HS-5 (cell line): ENCODE results near the gene DPP4.
"Not testable (repeated sequence)": the region's sequence is repeated elsewhere in the genome, so short reads cannot be mapped to it uniquely, and the experiment has no call there.

Source experiments
- DNase-seq: peaks from one replicate; pipeline ENCODE4 v3.0.0-alpha.2; 2012; ENCODE audit warnings: low read depth

Gene DPP4

DNA sequence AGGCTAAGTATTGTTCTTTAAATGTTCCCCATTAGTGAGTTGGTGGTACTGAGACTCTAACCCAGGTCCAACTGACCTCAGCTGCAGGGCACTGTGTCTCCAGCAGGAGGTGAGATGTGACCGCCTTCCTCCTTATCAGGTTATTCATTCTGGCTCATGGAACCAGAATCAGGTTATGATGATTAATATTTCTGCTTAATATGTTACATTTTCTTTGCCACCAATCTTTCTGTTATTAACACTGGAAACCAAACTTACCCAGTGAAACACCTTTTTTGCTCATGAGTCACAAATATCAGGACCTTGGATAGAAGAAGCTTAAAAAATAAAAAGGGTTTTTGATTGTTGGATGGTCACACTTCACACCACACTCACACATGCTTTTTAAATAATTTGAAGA, 85.4 kb downstream of the DPP4 start:
- no peak for DNase-seq

DNA sequence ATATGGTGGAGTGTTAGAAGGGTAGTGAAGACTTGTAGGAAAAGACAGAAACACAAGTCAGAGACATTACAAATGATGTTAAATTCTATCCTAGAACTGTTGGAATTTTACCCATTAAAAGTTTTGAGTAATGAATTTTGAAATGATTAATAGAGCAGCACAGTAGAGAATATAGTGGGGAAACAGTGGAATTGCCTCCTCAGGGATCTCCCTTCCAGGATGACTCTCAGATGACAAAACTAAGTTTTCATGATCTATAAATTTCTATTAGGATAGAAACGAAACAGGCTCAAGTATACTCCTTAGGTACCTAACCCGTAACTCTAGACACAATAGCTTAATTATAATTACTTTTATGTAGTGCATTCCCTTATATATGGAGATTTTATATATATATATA, 86.7 kb downstream of the DPP4 start:
- no peak for DNase-seq

DNA sequence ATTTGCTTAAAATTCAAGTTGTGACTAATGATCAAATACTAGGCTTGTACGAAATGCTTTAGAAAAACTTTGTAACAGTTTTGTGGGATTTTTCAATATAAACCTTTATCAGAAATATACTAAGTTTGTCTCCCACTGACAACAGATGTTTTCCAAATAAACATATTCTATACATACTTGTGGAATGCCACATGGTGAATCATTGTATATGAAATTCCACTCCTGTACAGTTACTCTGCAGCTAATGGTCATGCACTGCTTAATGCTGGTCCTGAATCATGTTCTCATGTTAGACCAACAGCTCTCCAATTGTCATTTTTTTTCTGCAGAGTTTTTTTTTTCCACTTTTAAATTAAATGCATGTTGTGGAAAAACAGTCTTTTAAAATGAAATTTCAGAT, 90.1 kb downstream of the DPP4 start:
- peak; percentile 73 for DNase-seq

DNA sequence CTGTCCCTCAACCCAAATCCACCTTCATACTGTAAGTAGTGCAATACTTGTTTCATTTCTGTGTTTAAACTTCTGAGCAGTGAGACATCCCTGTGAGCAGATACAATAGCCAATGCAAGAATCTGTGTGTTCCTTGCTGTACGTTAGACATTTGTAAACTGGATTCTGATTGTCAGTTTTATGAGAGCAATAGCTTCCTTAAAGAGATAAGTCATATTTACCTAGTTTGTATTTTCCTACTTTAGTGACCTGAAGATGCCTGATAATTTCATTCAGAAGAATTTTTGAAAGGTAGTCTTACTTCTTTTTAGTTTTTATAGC, 90.7 kb downstream of the DPP4 start:
- DNase-seq = no peak

DNA sequence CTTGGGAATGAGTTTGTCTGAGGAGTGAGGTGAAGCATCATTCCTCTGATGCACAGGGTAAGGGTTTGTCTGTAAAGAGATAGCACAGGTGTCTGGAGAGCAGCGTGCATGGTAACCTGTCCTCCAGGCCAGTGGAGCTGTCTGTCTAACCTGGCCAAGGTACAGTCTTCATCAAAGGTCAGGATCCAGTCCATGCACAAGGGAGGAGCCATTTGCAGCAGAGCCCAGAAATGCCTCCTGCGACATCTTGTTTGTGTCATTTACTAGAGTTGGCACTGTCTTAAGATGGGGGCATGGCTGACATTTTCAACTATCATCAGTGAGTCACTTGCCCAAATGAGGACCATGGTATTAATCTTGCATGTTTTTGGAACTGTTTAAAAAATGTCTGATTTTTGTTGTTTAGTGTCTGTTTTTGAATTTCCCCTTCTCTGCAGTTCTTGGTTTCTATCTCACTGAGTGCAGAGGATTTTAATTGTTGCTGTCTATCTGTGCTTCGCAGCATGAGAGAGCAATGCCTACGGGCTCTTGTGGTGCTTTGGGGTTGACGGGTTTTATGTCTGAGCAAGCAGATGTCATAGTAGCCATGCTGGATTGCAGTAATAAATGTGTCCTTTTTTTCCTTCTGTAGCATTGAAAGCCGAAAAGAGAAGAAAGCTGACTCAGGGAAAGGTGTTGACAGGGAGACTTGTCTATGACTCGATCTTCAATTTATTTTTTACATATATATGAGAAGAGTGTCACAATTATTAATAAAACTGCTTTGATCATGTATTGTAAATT, 91.3 kb downstream of the DPP4 start:
- no peak for DNase-seq

DNA sequence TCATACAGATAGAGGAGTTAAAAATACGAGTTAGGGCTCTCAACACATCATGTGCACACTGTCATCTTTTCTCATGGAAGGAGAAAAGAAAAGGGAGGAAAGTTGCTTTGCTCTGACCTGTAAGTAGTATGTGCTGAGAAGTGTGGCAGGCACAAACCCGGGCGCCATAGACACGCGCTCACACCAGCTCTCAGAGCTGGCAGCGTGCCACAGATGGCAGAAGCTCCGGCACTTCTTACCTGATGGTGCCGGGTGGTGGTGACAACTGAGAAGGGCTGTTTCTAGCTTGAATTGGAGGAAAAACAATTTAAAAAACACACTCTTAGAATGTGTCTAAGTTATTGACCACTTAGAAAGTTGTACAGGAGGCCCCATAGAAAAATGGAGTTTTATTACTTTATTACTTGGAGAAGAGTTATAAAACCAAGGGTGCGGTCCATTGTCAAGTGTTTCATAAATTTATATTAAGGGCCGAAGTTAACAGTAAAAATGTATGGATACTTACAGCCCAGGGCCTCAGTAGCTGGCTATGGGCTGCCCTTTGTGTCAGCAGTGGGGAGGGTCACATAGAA, 92.2 kb downstream of the DPP4 start:
- DNase-seq = no peak

DNA sequence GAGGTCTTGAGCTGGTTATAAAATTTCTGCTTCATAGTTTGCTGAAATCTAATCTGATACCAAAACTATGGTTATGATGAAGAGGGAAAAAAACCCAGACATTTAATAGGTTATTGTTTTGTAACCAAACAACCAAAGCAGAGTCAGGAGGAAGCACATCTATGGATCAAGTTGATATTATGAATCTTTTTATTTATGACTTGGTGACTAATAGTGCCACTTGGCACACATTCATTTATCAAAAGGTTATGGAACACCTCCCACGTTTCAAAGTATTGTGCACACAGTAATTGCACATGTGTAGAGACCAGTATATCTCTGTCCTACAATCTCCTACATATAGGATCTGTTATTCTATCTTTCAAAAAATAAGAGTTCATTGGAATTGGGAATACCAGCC, 93.0 kb downstream of the DPP4 start:
- DNase-seq = no peak

DNA sequence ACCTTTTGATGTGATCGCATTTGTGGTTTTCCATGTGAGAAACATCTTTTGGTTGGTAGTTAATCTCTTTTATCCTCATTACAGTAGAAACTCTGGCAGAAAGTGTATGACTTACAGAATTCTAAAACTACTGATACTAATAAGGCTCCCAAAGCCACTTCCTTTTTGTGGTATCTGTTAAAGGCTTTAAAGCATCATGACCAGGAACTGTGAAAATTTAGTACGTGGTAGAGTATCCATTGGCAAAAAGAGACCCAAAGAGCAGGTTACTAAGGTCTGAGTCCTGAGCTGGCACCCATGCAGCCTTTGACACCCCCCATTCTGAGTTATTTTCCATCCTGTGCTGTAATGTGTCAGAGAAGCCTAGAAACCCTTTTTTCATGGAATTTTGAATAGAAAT, 94.5 kb downstream of the DPP4 start:
- no peak for DNase-seq

DNA sequence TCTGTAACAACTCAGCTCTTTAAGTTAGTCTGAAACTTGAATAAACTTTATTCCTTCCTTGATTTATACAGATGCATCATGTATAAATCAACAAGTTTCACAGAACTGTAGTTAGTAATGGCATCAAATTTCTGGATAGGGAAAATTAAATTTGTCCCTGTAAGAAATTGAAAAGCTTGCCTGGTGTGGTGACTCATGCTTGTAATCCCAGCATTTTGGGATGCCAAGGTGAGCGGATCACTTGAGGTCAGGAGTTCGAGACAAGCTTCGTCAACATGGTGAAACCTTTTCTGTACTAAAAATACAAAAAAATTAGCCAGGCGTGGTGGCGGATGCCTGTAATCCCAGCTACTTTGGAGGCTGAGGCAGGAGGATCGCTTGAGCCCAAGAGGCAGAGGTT, 96.1 kb downstream of the DPP4 start:
- DNase-seq = not testable (repeated sequence)

DNA sequence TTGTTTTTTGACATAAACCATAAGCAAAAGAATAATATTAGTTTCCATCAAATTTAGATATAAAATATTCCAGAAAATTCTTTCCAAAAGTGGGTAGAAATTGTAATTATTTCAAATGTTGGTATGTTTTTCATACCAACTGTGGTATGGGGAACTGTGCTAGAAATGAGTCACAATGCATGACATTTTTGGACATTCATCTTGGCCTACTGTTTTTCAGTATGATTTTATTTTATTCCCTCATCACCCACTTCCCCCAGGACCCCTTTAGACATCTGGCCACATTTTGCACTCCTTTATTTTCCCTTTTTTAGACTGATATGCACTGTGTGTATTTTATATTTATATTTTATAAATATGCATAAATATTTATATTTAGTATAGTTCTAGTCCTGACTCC, 97.1 kb downstream of the DPP4 start:
- DNase-seq = no peak

DNA sequence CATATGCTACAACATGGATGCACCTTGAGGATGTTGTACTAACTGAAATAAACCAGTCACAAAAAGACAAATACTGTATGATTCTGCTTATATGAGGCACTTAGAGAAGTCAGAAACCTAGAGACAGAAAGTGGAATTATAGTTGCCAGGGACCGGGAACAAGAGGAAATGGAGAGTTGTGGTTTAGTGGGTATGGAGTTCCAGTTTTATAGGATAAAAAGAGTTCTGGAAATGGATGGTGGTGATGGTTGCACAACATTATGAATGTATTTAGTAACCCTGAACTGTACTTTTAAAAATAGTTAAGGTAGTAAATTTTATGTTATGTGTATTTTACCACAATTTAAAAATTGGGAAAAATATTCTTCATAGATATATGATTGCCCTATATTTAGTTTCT, 97.7 kb downstream of the DPP4 start:
- DNase-seq = no peak

DNA sequence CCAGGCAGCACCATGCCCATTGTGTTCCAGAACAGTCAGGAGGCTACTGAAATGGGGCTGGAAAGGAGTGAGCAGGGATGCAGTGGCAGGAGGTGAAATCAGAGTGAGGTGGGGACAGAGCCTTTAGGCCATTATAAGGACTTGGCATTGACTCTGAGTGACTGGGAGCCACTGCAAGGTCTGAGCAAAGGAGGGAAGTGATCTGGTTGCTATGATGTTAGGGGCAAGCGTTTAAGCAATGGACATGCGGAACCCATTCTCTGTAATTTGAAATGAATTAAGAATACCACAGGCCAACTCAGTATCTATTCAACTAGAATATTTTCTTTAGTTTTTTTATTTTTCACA, 98.2 kb downstream of the DPP4 start:
- DNase-seq = no peak

DNA sequence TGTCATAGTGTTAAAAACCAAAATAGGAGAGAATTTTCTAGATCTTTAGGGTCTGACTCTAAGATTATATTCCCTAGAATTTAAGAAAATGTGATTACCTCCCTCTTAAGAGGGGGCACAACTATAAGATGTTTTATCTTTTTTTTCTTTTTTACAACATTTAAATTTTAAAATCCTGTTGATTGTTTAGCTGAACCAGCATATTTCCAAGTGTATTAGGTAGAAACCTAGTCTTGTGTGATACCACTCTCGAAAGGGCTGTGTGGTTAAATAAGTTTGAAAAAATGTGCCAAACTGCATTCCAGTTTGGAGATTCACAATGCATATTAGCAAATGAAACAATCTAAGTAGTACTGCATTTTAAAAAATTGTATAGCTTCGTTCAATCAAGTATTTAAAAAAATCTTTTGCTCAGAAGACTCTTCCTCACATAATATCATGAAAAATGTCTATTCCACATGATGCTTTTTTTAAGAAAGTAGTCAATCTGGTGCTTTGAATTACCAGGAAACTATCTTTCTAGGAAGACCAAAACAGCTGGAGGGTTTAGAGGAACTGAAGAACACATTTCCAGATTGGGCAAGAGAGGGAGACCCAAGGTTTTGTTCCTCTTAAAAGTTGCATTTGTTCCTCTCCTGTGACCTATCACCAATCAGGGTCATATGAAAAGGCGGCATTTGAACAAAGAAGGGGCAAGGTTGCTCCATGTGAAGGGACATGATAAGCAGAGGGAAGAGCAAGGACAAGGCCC, 98.8 kb downstream of the DPP4 start:
- no peak for DNase-seq

DNA sequence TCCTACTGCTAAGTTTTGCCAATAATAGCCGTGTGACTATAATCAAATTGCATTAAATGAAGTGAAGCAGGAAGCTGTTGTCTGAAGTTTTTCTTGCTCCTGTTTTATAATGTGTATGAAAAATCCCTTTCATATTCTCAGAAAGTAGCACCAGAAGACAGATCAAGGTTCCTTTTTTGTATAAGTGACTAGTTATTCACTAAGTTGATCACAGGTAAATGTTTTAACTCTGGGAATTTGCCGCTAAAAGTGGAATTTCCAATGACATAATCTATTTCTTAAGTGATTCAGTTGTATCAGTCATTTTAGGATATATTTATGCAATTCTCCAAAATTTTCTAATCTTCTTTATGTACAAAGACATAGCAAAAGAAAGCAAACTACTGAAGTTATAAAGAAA, 99.6 kb downstream of the DPP4 start:
- no peak for DNase-seq

DNA sequence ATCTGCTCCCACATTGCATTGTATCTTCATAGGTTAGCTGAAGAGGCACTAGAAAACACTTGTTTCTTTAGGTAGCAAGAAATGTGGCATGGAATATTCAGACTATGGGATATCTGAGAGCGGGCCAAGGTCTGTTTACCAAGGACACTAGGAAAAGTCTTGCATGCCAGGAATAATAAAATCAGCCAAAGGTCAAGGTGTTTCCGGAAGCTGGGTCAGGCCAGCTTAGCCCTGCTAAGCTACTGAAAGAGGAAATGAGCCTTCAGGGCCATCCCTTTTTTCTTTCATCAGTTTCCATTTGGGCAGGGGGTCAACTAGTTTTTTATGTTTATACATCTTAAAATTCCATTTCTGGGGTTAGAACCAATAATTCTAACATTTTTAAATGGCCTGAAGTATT, 101.1 kb downstream of the DPP4 start:
- DNase-seq = no peak

DNA sequence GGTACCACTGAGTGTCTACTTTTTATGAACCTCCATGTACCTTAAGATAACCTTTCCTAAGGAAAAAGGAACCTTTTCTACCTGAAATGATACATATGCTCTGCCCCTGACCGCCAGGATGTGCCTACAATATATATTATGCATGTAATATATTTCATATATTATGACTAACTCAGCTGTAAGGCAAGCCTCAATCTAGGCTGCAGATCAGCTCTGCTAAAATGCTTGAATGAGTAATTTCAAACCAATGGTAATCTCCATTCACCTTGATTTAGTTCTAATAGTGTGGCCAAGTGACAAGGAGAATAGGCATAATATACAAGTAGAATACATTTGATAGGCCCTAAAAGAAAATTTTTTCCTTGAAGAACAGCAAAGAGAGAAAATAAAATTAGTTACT, 101.8 kb downstream of the DPP4 start:
- DNase-seq = no peak

DNA sequence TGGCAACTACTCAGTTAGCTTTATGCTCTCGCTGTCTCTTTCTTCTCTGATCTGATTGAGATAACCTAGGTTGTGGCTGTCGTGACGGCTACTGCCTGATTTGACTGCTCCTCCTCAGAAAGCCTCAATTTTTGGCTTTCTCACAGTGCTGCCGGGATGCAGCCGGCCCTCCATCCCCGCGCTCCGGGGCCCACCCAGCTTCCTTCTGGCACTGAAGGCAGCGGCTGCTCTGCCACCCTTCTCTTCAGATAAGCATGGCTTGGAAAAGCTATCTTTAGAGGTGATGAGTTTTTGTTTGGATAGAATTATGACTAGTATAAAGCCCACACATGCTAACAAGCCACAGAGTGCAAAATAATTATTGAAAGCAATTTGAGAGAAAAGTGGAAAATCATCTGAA, 102.5 kb downstream of the DPP4 start:
- no peak for DNase-seq

DNA sequence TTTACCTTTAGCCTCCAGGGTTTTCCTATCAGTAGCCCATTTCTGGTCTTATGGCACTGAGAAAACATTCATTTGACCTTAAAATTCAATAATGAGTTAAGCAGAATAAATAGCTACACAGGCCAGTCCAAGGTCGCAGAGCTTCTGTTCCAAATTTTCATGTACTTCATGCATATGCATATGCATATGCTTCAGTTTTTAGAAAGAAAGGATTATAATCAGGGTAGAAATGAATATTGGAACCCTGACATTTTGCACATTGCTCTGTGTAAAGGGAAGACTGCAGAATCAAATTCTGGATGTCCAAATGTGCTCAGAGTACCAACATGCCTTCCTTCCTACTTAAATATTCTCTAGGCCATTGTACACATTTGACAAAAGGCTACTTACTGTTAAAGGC, 104.9 kb downstream of the DPP4 start:
- no peak for DNase-seq

DNA sequence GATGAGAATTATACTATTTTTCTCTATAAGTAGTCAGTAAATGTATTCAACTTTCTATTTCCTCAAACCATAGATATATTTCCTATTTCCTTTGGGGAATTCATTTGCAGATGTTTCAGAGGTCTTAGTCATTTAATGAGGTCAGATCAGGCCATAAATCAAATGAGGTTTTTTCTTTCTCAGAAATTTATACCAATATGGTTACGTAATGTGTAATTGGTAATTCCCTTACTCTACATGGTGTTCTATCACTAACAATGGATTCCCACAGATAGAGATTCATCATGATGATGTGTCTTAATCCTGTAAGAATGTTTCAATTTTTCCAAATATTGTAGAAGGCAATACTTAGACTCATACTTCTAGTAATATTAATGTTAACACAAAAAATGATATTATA, 108.0 kb downstream of the DPP4 start:
- peak; percentile 89 for DNase-seq

DNA sequence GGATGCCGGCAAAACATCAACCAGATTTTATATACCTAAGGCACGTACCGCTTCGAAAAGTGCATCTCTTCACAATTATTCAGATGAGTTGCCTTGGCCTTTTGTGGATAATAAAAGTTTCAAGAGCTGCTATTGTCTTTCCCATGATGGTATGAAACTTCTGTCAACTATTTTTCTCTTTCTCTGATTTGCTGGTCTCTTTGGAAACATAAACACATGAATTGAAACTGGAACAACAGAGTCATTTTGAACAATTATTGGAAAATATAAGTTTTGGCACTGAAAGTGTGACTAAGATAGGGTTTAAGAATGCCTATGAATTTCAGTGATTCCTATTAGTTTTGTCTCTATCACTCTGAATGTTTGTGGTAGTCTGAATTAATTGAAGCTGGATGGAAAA, 109.9 kb downstream of the DPP4 start:
- DNase-seq = no peak

DNA sequence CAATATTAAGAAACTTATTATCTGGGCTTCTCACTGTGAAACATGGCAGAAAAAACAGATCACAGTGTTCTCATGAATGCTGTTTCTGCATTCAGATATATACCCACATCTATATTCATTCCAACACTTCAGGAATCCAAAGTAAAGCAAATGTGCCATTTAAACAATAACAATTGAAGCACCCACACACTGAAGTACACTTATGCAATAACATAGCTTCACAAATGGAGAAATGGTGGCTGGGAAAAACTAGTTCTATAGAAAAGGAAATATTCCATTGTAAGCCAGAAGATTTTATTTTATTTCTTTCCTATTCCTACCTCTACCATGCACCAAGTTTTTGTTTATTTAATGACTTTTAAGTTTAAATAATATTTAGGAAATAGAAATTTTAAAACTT, 111.9 kb downstream of the DPP4 start:
- no peak for DNase-seq

DNA sequence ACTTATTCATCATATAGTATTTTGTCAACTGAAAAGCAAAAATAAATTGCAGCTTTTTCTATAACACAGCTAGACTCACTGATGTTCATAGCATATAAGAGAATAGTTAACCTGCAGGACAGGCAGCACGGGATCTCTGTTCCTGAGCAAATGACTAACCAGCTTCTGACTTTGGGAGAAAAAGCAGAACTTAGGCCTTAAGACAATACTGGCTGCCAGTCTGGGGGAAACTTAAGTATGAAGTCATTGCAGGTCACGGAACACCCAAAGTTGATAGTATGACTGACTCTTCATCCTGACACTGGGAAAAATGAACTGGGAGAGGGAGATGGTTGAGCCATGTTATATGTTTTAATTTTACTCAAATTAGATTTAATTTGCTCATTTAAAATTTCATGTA, 113.0 kb downstream of the DPP4 start:
- no peak for DNase-seq

DNA sequence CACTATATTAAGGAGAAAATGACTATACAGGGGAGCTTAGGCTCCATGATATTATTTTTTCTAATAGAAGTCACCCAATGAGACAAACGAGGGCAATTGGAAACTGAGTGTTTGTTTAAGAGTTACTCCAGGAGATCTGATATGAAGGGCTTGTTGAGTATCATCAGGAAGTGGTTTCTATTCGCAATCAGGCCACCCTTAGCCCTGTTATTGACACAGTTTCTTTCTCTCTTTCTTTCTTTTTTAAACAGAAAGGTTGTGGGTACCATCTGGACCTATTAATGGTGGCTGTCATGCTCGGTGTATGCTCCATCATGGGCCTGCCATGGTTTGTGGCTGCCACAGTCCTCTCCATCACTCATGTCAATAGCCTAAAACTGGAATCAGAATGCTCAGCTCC, 117.3 kb downstream of the DPP4 start:
- no peak for DNase-seq

DNA sequence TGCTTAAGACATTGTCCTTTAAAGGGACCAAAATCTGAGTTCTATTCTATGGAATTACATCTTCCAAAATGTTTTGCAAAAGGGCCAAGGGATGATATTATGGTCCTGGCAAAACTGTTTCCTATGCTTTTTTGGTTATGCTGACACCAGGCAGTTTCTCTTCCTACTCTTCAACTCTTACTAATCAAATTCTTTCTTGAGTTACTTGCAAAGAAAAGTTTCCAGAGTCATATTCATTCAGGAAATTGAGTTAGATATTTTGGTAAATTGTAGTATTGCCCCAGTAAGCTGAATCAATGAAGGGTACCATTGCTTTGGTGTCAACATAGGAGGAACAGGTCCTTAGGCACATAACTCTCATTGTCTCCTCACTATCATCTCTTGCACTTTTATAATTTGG, 118.8 kb downstream of the DPP4 start:
- no peak for DNase-seq
